Neural crest cell (in vitro differentiated cells): ENCODE data around the gene C3orf80. TPM values are rescaled to one million over a fixed set of nuclear protein-coding genes. Genes with fewer than 3 reads are reported as not detected.

Experiments
- DNase-seq: peaks from one replicate; pipeline ENCODE4 v3.0.0; 2021; ENCODE audit warnings: low read depth, mixed read lengths, low spot score
- H3K27ac Mint-ChIP-seq: one replicate; pipeline ENCODE4 v1.8.0; 2021; ENCODE audit warnings: mild to moderate bottlenecking, mixed read lengths; ENCODE audit not compliant: unreplicated experiment
- H3K27me3 Mint-ChIP-seq: 2 replicates; pipeline ENCODE4 v1.8.0; 2021; ENCODE audit warnings: low read depth, mild to moderate bottlenecking, mixed read lengths
- H3K36me3 Mint-ChIP-seq: 2 replicates; pipeline ENCODE4 v1.8.0; 2021; ENCODE audit warnings: low read depth, mild to moderate bottlenecking, mixed read lengths
- H3K4me1 Mint-ChIP-seq: 2 replicates; pipeline ENCODE4 v1.8.0; 2021; ENCODE audit warnings: mixed read lengths
- H3K4me3 Mint-ChIP-seq: one replicate; pipeline ENCODE4 v1.8.0; 2021; ENCODE audit warnings: mild to moderate bottlenecking, mixed read lengths
- H3K9me3 Mint-ChIP-seq: 2 replicates; pipeline ENCODE4 v1.8.0; 2021; ENCODE audit warnings: mixed read lengths
- total RNA-seq: library from RNA; stranded (reverse); gene quantifications from 2 replicates; pipeline ENCODE4 v1.2.1, GENCODE V29; 2021
- TF ChIP-seq, protein P1 (sequence below): fragments of 200-600 bp; sonication (generic); conservative IDR thresholded peaks from 2 replicates; pipeline ENCODE4 v1.5.0; 2021; ENCODE audit warnings: antibody characterized with exemption, mild to moderate bottlenecking

The C3orf80 gene
- total RNA-seq, 1 donor from 2014 or later: 0.44 TPM

GRCh38 chr3:160183345-160184076 lies 41.7 kb upstream of the C3orf80 start:
- Mint-ChIP-seq H3K4me3 (no peak overlapping the region), H3K9me3 (no peaks in the 10 kb centered on the region), H3K4me1 (no peaks in the 10 kb centered on the region), H3K27ac (no peak overlapping the region), H3K27me3 (no peaks in the 10 kb centered on the region), H3K36me3 (no peaks in the 10 kb centered on the region)
- DNase-seq: no peak
- TF ChIP-seq, protein P1, sequence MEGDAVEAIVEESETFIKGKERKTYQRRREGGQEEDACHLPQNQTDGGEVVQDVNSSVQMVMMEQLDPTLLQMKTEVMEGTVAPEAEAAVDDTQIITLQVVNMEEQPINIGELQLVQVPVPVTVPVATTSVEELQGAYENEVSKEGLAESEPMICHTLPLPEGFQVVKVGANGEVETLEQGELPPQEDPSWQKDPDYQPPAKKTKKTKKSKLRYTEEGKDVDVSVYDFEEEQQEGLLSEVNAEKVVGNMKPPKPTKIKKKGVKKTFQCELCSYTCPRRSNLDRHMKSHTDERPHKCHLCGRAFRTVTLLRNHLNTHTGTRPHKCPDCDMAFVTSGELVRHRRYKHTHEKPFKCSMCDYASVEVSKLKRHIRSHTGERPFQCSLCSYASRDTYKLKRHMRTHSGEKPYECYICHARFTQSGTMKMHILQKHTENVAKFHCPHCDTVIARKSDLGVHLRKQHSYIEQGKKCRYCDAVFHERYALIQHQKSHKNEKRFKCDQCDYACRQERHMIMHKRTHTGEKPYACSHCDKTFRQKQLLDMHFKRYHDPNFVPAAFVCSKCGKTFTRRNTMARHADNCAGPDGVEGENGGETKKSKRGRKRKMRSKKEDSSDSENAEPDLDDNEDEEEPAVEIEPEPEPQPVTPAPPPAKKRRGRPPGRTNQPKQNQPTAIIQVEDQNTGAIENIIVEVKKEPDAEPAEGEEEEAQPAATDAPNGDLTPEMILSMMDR: no peak

- TF ChIP-seq, protein P1: no peak
- H3K9me3 Mint-ChIP-seq: no peaks in the 10 kb centered on the region
- H3K4me3 Mint-ChIP-seq: no peak overlapping the region
- DNase-seq: no peak
- H3K27ac Mint-ChIP-seq: no peak overlapping the region
- no peaks in the 10 kb centered on the region for H3K36me3 Mint-ChIP-seq
- H3K27me3 Mint-ChIP-seq: no peaks in the 10 kb centered on the region
- H3K4me1 Mint-ChIP-seq: no peaks in the 10 kb centered on the region
Observed at GRCh38 chr3:160184655-160185054, 40.6 kb upstream of the C3orf80 start.

DNA sequence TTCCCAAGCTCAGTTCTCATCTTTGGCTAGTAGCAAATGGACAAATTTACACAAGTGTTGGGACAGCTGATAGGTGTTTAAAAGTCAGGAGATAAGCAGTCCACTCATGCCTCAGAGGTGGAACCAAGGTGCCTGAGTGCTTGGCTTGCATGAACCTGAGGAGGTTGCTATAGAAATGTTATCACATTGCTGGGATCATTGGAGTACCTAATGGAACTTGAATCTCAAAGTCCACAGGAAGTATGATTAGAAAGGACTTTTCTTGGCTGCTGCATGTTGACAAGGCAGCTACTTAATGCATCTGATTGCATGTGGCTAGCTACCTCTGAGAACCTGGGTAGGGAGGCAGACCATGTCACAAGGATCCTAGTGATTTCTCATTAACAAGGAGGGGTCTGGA lies 39.5 kb upstream of the C3orf80 start:
- no peak overlapping the region for H3K27ac Mint-ChIP-seq
- no peak overlapping the region for H3K4me3 Mint-ChIP-seq
- H3K4me1 Mint-ChIP-seq: no peaks in the 10 kb centered on the region
- H3K9me3 Mint-ChIP-seq: no peaks in the 10 kb centered on the region
- H3K36me3 Mint-ChIP-seq: no peaks in the 10 kb centered on the region
- TF ChIP-seq, protein P1: no peak
- DNase-seq: no peak
- no peaks in the 10 kb centered on the region for H3K27me3 Mint-ChIP-seq

DNA sequence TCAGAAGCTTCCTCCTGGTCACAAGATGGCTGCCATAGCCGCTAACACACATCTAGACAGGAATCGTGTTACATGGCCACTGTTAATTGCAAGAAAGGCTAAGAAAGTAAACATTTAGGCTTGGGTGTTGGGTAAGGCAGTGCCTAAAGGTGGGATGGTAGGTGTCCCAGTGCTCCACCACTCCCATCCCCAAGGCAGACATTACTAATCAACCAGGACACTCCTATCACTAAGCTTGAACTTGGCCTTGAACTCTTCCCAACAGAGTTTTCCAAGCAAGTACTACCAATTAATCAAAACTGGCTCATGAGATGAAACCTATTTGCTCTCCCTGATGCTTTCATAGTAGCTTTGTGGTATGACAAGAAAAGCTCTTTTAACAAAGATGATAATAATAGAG lies 37.9 kb upstream of the C3orf80 start:
- H3K4me3 Mint-ChIP-seq: no peak overlapping the region
- H3K27ac Mint-ChIP-seq: no peak overlapping the region
- DNase-seq: no peak

DNA sequence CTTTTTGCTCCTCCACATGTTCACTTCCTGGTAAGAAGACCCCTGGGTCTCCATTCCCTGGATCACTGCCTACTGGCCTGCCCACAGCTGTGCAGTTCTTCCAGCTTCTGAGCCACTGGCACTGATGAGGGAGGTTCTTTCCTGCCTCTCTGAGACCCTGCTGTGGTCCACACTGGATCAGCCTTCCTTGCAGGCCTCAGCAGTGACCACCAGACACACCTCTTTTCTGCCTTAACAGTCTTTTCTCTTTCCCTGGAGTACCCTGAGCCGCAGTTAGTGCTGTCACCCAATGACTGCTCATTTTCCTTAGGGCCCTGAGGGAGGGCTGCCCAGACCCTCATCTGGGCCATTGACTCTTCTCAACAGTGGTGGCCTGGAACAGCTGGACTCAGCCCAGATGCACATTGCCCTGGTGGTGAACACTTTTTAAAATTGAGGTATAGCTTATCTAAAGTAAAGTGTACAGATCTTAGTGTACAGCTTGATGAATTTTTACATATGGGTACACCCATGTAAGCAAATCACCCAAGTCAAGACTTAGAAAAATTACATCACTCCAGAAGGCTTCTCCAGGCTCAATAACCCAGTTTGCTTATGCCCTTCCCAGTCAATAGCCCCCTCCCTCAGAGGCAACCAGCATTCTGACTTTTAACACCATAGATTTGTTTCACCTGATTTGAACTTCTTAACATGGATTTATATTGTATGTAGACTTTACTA lies 32.8 kb upstream of the C3orf80 start:
- Mint-ChIP-seq H3K27ac (no peak overlapping the region), H3K27me3 (no peaks in the 10 kb centered on the region), H3K4me1 (no peaks in the 10 kb centered on the region), H3K9me3 (no peaks in the 10 kb centered on the region), H3K36me3 (no peaks in the 10 kb centered on the region), H3K4me3 (no peak overlapping the region)
- no peak for DNase-seq
- TF ChIP-seq, protein P1: no peak

More for the DNA sequence above, 37.9 kb upstream of the C3orf80 start:
- no peaks in the 10 kb centered on the region for H3K4me1 Mint-ChIP-seq
- no peaks in the 10 kb centered on the region for H3K27me3 Mint-ChIP-seq
- no peaks in the 10 kb centered on the region for H3K9me3 Mint-ChIP-seq
- no peaks in the 10 kb centered on the region for H3K36me3 Mint-ChIP-seq
- TF ChIP-seq, protein P1: no peak
